ENCODE data around the gene PTOV1. TPM values are rescaled to one million over a fixed set of nuclear protein-coding genes. Genes with fewer than 3 reads are reported as not detected.

The PTOV1 gene
- total RNA-seq, 4 donors from 2014 or later, result 62.3 to 203 (median 66.8) TPM

DNA sequence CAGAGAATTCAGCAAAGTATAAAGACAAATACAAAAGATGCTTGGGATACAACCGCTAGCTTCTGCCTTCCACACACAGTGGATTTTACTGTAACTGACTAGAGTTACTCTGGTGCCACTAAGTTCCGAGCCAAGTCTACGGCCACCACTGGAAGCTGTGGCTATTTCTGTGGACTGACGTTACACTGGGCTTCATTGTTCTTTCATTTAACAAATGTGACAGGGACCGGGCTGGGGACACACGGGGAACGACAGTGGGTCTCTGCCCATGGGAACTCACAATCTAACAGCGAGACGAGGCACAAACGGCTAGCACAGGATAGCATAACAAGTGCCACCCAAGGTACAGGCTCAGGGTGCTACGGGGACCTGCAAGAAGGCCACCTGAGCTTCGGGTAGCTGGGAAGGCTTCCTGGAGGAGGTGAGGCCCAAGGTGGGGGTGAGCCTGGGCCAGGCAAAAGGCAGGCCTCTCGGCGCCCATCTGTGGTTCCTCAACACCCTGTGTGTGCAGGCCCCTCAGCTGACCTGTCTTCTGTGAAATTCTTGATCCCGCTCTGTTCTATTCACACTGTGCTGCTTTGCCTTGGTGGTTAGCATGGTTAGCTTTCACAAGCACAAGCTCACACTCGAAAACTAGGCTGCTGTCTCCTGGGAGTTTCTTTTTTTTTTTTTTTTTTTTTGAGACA is 56.1 kb downstream of the PTOV1 start:
- TF ChIP-seq POLR2AphosphoS5 (IDR thresholded peaks at IDR 0.05) (no peak), CTCF (IDR thresholded peaks at IDR 0.05) (no peak), EP300 (IDR thresholded peaks at IDR 0.05; ENCODE audit: low read depth) (no peak), POLR2A (IDR thresholded peaks at IDR 0.05) (no peak)
- in situ Hi-C loops (cut with MboI; ENCODE audit: low pct_ligation_motif_present in 1 of 4, low pct_unique_long_range_greater_than_20kb in 1 of 4, low sequenced_read_pairs in 3 of 4) (no loop called here), intact Hi-C loops (cut with DNase I; ENCODE audit: low total_unique reads) (no loop called here)
- no peaks in the 10 kb centered on the region for H3K9me3 ChIP-seq
- peaks cover 0 to 14% (median 3%) of the 10 kb centered on the region in 4 donors for H3K4me1 ChIP-seq
- DNase-seq, result no peak
- H3K27me3 ChIP-seq, result no peaks in the 10 kb centered on the region
- WGBS, 2 donors (ENCODE audit: low coverage in 1 of 2), result 87 to 88% methylated on average over 6 to 16 of the region's 16 CpGs
- H3K36me3 ChIP-seq, result peaks cover 0 to 12% (median 6%) of the 10 kb centered on the region in 4 donors
- H3K4me3 ChIP-seq, result no peak overlapping the region
- H3K27ac ChIP-seq, result no peak overlapping the region

GRCh38 chr19:49907745-49908446 is 56.9 kb downstream of the PTOV1 start:
- in situ Hi-C loops (cut with MboI; ENCODE audit: low pct_ligation_motif_present in 1 of 4, low pct_unique_long_range_greater_than_20kb in 1 of 4, low sequenced_read_pairs in 3 of 4) (no loop called here), intact Hi-C loops (cut with DNase I; ENCODE audit: low total_unique reads) (no loop called here)
- Histone ChIP-seq H3K36me3 (peaks cover 0 to 14% (median 6%) of the 10 kb centered on the region in 4 donors), H3K4me1 (peaks cover 0 to 14% (median 3%) of the 10 kb centered on the region in 4 donors), H3K27me3 (no peaks in the 10 kb centered on the region), H3K9me3 (no peaks in the 10 kb centered on the region), H3K27ac (no peak overlapping the region), H3K4me3 (no peak overlapping the region)
- no peak for DNase-seq
- TF ChIP-seq EP300 (IDR thresholded peaks at IDR 0.05; ENCODE audit: low read depth) (no peak), CTCF (IDR thresholded peaks at IDR 0.05) (no peak), POLR2A (IDR thresholded peaks at IDR 0.05) (no peak), POLR2AphosphoS5 (IDR thresholded peaks at IDR 0.05) (no peak)
- WGBS, 2 donors (ENCODE audit: low coverage in 1 of 2), result 60 to 84% methylated on average over 2 to 23 of the region's 23 CpGs

DNA sequence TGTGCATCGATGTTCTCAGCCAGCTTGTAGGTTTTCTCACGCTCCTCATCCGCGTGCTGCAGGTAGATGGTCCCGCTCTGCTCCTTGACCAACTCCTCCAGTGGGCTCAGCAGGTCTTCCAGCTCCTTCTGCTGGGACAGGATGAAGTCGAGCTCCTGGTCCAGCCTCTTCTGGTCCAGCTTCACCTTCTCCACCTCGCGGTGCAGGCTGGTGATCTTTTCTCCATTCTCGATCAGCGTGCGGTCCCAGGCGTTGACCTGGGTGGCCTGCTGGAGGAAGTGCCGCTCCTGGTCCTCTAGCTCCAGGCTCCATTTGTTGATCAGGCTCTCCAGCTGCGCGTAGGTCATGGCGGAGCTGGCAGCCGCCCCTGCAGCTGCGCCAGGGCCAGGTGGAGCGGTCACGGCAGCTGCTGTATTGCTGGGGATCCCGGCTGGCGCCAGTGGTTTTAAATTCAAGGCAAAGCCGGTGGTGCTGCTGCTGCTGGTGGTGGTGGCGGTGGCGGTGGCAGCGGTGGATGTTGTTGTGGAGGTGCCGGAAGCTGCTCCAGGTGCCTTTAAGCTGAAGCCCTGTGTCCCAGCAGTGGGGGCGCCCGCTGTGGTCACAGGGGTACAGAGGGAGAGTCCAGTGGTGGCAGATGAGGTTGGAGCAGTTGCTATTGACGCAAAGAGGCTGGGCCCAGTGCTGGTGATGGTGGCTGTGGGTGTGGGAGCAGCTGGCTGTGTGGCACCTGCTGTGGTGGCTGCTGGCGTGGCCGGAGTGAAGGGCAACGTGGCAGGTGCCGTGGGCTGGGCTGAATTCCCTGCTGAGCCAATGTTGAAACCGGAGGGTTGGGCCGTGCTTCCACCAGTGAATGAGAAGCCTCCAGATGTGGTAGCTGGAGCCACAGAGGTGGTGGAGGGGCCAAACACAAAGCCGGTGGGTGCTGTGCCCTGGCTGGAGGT is 57.8 kb downstream of the PTOV1 start:
- in situ Hi-C loops (cut with MboI; ENCODE audit: low pct_ligation_motif_present in 1 of 4, low pct_unique_long_range_greater_than_20kb in 1 of 4, low sequenced_read_pairs in 3 of 4) (no loop called here), intact Hi-C loops (cut with DNase I; ENCODE audit: low total_unique reads) (no loop called here)
- no peaks in the 10 kb centered on the region for H3K9me3 ChIP-seq
- peaks cover 0 to 16% (median 6%) of the 10 kb centered on the region in 4 donors for H3K36me3 ChIP-seq
- H3K27ac ChIP-seq, result no peak overlapping the region
- H3K27me3 ChIP-seq, result no peaks in the 10 kb centered on the region
- TF ChIP-seq POLR2AphosphoS5 (IDR thresholded peaks at IDR 0.05) (no peak), POLR2A (IDR thresholded peaks at IDR 0.05) (no peak), CTCF (IDR thresholded peaks at IDR 0.05) (no peak), EP300 (IDR thresholded peaks at IDR 0.05; ENCODE audit: low read depth) (no peak)
- DNase-seq, result no peak
- H3K4me1 ChIP-seq, result peaks cover 0 to 14% (median 3%) of the 10 kb centered on the region in 4 donors
- H3K4me3 ChIP-seq, result no peak overlapping the region
- WGBS, 2 donors (ENCODE audit: low coverage in 1 of 2), result 97% methylated on average over 37 of the region's 37 CpGs; no CpG with 5 or more reads in 1 of the 2 donors

- intact Hi-C loops (cut with DNase I; ENCODE audit: low total_unique reads), result no loop called here
- in situ Hi-C loops (cut with MboI; ENCODE audit: low pct_ligation_motif_present in 1 of 4, low pct_unique_long_range_greater_than_20kb in 1 of 4, low sequenced_read_pairs in 3 of 4), result no loop called here
Measured at GRCh38 chr19:49910179-49910578, 59.2 kb downstream of the PTOV1 start.

More at GRCh38 chr19:49910179-49910578, 59.2 kb downstream of the PTOV1 start:
- Histone ChIP-seq H3K4me3 (no peak overlapping the region), H3K36me3 (peaks cover 0 to 16% (median 6%) of the 10 kb centered on the region in 4 donors), H3K27me3 (no peaks in the 10 kb centered on the region), H3K27ac (no peak overlapping the region), H3K9me3 (no peaks in the 10 kb centered on the region), H3K4me1 (peaks cover 0 to 14% (median 3%) of the 10 kb centered on the region in 4 donors)
- 91% methylated on average over 5 of the region's 5 CpGs; no CpG with 5 or more reads in 1 of the 2 donors for WGBS, 2 donors (ENCODE audit: low coverage in 1 of 2)
- DNase-seq, result no peak
- TF ChIP-seq POLR2A (IDR thresholded peaks at IDR 0.05) (no peak), CTCF (IDR thresholded peaks at IDR 0.05) (no peak), POLR2AphosphoS5 (IDR thresholded peaks at IDR 0.05) (no peak), EP300 (IDR thresholded peaks at IDR 0.05; ENCODE audit: low read depth) (no peak)

Measured in transverse colon (tissue), 4 donors.